HG02763 (cell line): ENCODE measurements around the gene CHTF18.
"Not testable (repeated sequence)": the region's sequence is repeated elsewhere in the genome, so short reads cannot be mapped to it uniquely, and the experiment has no call there.

Source experiments
- ATAC-seq: cut with Tn5 transposase; IDR thresholded peaks from one replicate; pipeline ENCODE4 v1.9.1; 2021; ENCODE audit warnings: mild to moderate bottlenecking, moderate library complexity; ENCODE audit not compliant: unreplicated experiment

Gene CHTF18

GRCh38 chr16:824194-824593, 35.8 kb downstream of the CHTF18 start:
- no peak for ATAC-seq

GRCh38 chr16:824601-825000, 36.2 kb downstream of the CHTF18 start:
- no peak for ATAC-seq

- ATAC-seq: no peak
Observed at GRCh38 chr16:825341-826061, 37.1 kb downstream of the CHTF18 start.

GRCh38 chr16:827513-827912, 39.1 kb downstream of the CHTF18 start:
- no peak for ATAC-seq

GRCh38 chr16:828891-829290, 40.5 kb downstream of the CHTF18 start:
- no peak for ATAC-seq

- no peak for ATAC-seq
Observed at GRCh38 chr16:830107-830870, 41.9 kb downstream of the CHTF18 start.

- ATAC-seq: no peak
Observed at GRCh38 chr16:830871-831570, 42.6 kb downstream of the CHTF18 start.

GRCh38 chr16:831571-832413, 43.4 kb downstream of the CHTF18 start:
- no peak for ATAC-seq

GRCh38 chr16:832652-833336, 44.4 kb downstream of the CHTF18 start:
- ATAC-seq: no peak

GRCh38 chr16:833411-833810, 45.0 kb downstream of the CHTF18 start:
- ATAC-seq: no peak

- ATAC-seq: no peak
Observed at GRCh38 chr16:835373-835772, 47.0 kb downstream of the CHTF18 start.

- no peak for ATAC-seq
Observed at GRCh38 chr16:836221-836620, 47.8 kb downstream of the CHTF18 start.

GRCh38 chr16:836822-837221, 48.4 kb downstream of the CHTF18 start:
- ATAC-seq: not testable (repeated sequence)

GRCh38 chr16:838741-839140, 50.3 kb downstream of the CHTF18 start:
- ATAC-seq: no peak

- ATAC-seq: no peak
Observed at GRCh38 chr16:839643-840408, 51.4 kb downstream of the CHTF18 start.

- no peak for ATAC-seq
Observed at GRCh38 chr16:840561-841454, 52.4 kb downstream of the CHTF18 start.

GRCh38 chr16:841455-842060, 53.1 kb downstream of the CHTF18 start:
- no peak for ATAC-seq

- no peak for ATAC-seq
Observed at GRCh38 chr16:842061-842476, 53.6 kb downstream of the CHTF18 start.
